SU-DHL-6 (cell line): ENCODE measurements around the gene KLK13.

Experiments used
- H2AFZ ChIP-seq: fragments of 200-600 bp; sonication (generic); 2 replicates; pipeline ENCODE4 v1.6.1; 2014; ENCODE audit warnings: low read depth, mild to moderate bottlenecking, moderate library complexity, mixed read lengths, antibody characterized with exemption, low read length; ENCODE audit not compliant: severe bottlenecking
- H3F3A ChIP-seq: fragments of 200-600 bp; shearing (Covaris generic); 2 replicates; pipeline ENCODE4 v1.6.0; 2016; ENCODE audit warnings: antibody characterized with exemption, mild to moderate bottlenecking; ENCODE audit not compliant: insufficient read depth
- H3K27ac ChIP-seq: fragments of 200-600 bp; sonication (generic); 2 replicates; pipeline ENCODE4 v1.5.1; 2016; ENCODE audit warnings: low read depth, mild to moderate bottlenecking, low read length, moderate library complexity, mixed read lengths
- H3K27me3 ChIP-seq: fragments of 200-600 bp; sonication (generic), shearing (Covaris generic); 2 replicates; pipeline ENCODE4 v1.6.0; 2014; ENCODE audit warnings: mild to moderate bottlenecking, low read length
- H3K36me3 ChIP-seq: fragments of 200-600 bp; sonication (generic); 2 replicates; pipeline ENCODE4 v1.6.1; 2014; ENCODE audit warnings: mild to moderate bottlenecking, low read length, mixed read lengths
- H3K4me2 ChIP-seq: fragments of 300-600, 200-600 bp; shearing (Covaris generic), sonication (generic); 2 replicates; pipeline ENCODE4 v1.6.0; 2014; ENCODE audit warnings: low read length, low read depth, mild to moderate bottlenecking; ENCODE audit not compliant: poor library complexity, severe bottlenecking
- H3K4me3 ChIP-seq: fragments of 200-600 bp; sonication (generic); 2 replicates; pipeline ENCODE4 v1.5.1; 2014; ENCODE audit warnings: antibody characterized with exemption, low read length, mild to moderate bottlenecking, mixed read lengths; ENCODE audit not compliant: insufficient read depth, poor library complexity, severe bottlenecking
- H3K79me2 ChIP-seq: fragments of 200-600 bp; sonication (generic); 2 replicates; pipeline ENCODE4 v1.6.1; 2014; ENCODE audit warnings: mild to moderate bottlenecking, low read length, moderate library complexity; ENCODE audit not compliant: insufficient read depth
- H3K9ac ChIP-seq: fragments of 200-600 bp; sonication (generic); 2 replicates; pipeline ENCODE4 v1.7.0; 2014; ENCODE audit warnings: mild to moderate bottlenecking, low read length
- H3K9me2 ChIP-seq: fragments of 200-600 bp; sonication (generic); replicated peaks from 2 replicates; pipeline ENCODE4 v1.6.1; 2014; ENCODE audit warnings: low read length; ENCODE audit not compliant: insufficient read depth
- H3K9me3 ChIP-seq: fragments of 200-600 bp; sonication (generic); 2 replicates; pipeline ENCODE4 v1.6.1; 2014; ENCODE audit warnings: low read length, mixed read lengths; ENCODE audit not compliant: insufficient read depth
- H4K20me1 ChIP-seq: fragments of 200-600 bp; sonication (generic); 2 replicates; pipeline ENCODE4 v1.6.1; 2014; ENCODE audit warnings: low read depth, mild to moderate bottlenecking, antibody characterized with exemption, low read length, moderate library complexity, mixed read lengths
- CTCF ChIP-seq: fragments of 200-600 bp; sonication (generic); IDR thresholded peaks from one replicate; pipeline ENCODE4 v1.5.1; 2017; ENCODE audit warnings: antibody characterized with exemption, mild to moderate bottlenecking, low read length, moderate library complexity; ENCODE audit not compliant: insufficient read depth, poor library complexity, severe bottlenecking
- EZH2phosphoT487 ChIP-seq: fragments of 200-600 bp; sonication (generic), shearing (Covaris generic); conservative IDR thresholded peaks from 2 replicates; pipeline ENCODE4 v1.6.1; 2018; ENCODE audit warnings: mild to moderate bottlenecking, antibody characterized with exemption, low read length, moderate library complexity, mixed read lengths

KLK13 gene

GRCh38 chr19:51031220-51031879 is 33.5 kb downstream of the KLK13 start:
- no peak overlapping the region for H3K27ac ChIP-seq
- H3K4me3 ChIP-seq, result no peak overlapping the region
- no peaks in the 10 kb centered on the region for H3F3A ChIP-seq
- H3K9me3 ChIP-seq, result no peaks in the 10 kb centered on the region
- TF ChIP-seq CTCF (no peak), EZH2phosphoT487 (no peak)
- H3K27me3 ChIP-seq, result no peaks in the 10 kb centered on the region
- no peaks in the 10 kb centered on the region for H3K9me2 ChIP-seq
- no peaks in the 10 kb centered on the region for H4K20me1 ChIP-seq
- H3K9ac ChIP-seq, result no peak overlapping the region
- H3K4me2 ChIP-seq, result no peak overlapping the region
- no peaks in the 10 kb centered on the region for H3K79me2 ChIP-seq
- no peak overlapping the region for H2AFZ ChIP-seq
- no peaks in the 10 kb centered on the region for H3K36me3 ChIP-seq

DNA sequence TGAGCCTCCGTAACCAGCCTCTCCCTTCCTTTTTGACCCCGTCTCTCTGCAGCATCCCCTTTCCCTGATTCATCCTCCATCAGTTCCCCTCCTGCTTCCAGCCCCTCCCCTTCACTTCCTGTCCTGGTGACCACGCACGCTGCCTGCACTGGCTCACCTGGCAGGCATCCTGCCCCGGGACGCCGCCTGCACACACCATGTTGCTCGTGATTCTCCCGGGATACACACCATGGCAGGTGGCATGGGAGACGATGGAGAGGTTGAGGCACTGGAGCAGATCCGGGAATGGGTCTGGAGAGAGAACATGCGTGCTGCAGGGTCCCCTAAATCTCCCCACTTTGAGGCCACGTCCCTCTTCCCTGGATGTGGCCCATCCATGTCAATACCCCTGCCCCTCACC is 34.3 kb downstream of the KLK13 start:
- Histone ChIP-seq H3K79me2 (no peaks in the 10 kb centered on the region), H3K9me2 (no peaks in the 10 kb centered on the region), H3K4me2 (no peak overlapping the region), H3K9me3 (no peaks in the 10 kb centered on the region), H3K27ac (no peak overlapping the region), H2AFZ (no peak overlapping the region), H3K27me3 (no peaks in the 10 kb centered on the region), H3K36me3 (no peaks in the 10 kb centered on the region), H3K4me3 (no peak overlapping the region), H3F3A (no peaks in the 10 kb centered on the region), H4K20me1 (no peaks in the 10 kb centered on the region), H3K9ac (no peak overlapping the region)
- TF ChIP-seq CTCF (no peak), EZH2phosphoT487 (no peak)

- Histone ChIP-seq H3K9ac (no peak overlapping the region), H3K4me2 (no peak overlapping the region), H3K27me3 (no peaks in the 10 kb centered on the region), H3F3A (no peaks in the 10 kb centered on the region), H3K27ac (no peak overlapping the region), H3K79me2 (no peaks in the 10 kb centered on the region), H4K20me1 (no peaks in the 10 kb centered on the region), H2AFZ (no peak overlapping the region), H3K36me3 (no peaks in the 10 kb centered on the region), H3K9me2 (no peaks in the 10 kb centered on the region), H3K4me3 (no peak overlapping the region), H3K9me3 (no peaks in the 10 kb centered on the region)
- TF ChIP-seq EZH2phosphoT487, result no peak
- TF ChIP-seq CTCF, result no peak
These were observed 35.2 kb downstream of the KLK13 start for GRCh38 chr19:51029718-51030117.
